HG02943 (cell line): Measurements from ENCODE around the gene TSPAN18.

Source experiments
- ATAC-seq: cut with Tn5 transposase; IDR thresholded peaks from one replicate; pipeline ENCODE4 v1.9.1; 2021; ENCODE audit warnings: mild to moderate bottlenecking, low read depth, moderate library complexity; ENCODE audit not compliant: unreplicated experiment

Gene TSPAN18

GRCh38 chr11:44726283-44727113 is at the start of gene TSPAN18:
Gene TSPAN18, plus strand, starts transcription at chr11:44726962. Its CDS starts 179,455 bp downstream, at chr11:44906417.
- no peak for ATAC-seq

- no peak for ATAC-seq
Measured at GRCh38 chr11:44680982-44681597, 45.7 kb upstream of the TSPAN18 start.

- ATAC-seq = no peak
Measured at GRCh38 chr11:44681698-44682097, 45.1 kb upstream of the TSPAN18 start.

- ATAC-seq = no peak
Measured at GRCh38 chr11:44684859-44685281, 41.9 kb upstream of the TSPAN18 start.

- ATAC-seq = no peak
Measured at GRCh38 chr11:44687388-44687787, 39.4 kb upstream of the TSPAN18 start.

GRCh38 chr11:44689265-44689664 is 37.5 kb upstream of the TSPAN18 start:
- no peak for ATAC-seq

GRCh38 chr11:44690651-44691050 is 36.1 kb upstream of the TSPAN18 start:
- ATAC-seq = no peak

GRCh38 chr11:44692460-44692859 is 34.3 kb upstream of the TSPAN18 start:
- no peak for ATAC-seq

- ATAC-seq = no peak
Measured at GRCh38 chr11:44693654-44694119, 33.1 kb upstream of the TSPAN18 start.

- ATAC-seq = no peak
Measured at GRCh38 chr11:44694443-44694842, 32.3 kb upstream of the TSPAN18 start.

- no peak for ATAC-seq
Measured at GRCh38 chr11:44695169-44695833, 31.5 kb upstream of the TSPAN18 start.

GRCh38 chr11:44698252-44698912 is 28.4 kb upstream of the TSPAN18 start:
- no peak for ATAC-seq

- ATAC-seq = no peak
Measured at GRCh38 chr11:44699497-44700408, 27.0 kb upstream of the TSPAN18 start.

GRCh38 chr11:44701276-44701675 is 25.5 kb upstream of the TSPAN18 start:
- ATAC-seq = no peak

GRCh38 chr11:44702889-44703288 is 23.9 kb upstream of the TSPAN18 start:
- ATAC-seq = no peak

- no peak for ATAC-seq
Measured at GRCh38 chr11:44707094-44707493, 19.7 kb upstream of the TSPAN18 start.

GRCh38 chr11:44708009-44708408 is 18.8 kb upstream of the TSPAN18 start:
- ATAC-seq = no peak

- ATAC-seq = no peak
Measured at GRCh38 chr11:44708523-44709280, 18.1 kb upstream of the TSPAN18 start.

GRCh38 chr11:44709281-44709562 is 17.5 kb upstream of the TSPAN18 start:
- ATAC-seq = no peak
